GM10248 (cell line): ENCODE measurements around the gene ZNF697.

ENCODE experiments used
- CTCF ChIA-PET: fragments of 300-600 bp; sonication (Branson Sonifier 250); formaldehyde crosslinking; extraction: SDS; loops from one replicate; lab custom pipeline; 2021; ENCODE audit warnings: antibody characterized with exemption; lab: Yijun Ruan, JAX
- POLR2A ChIA-PET: fragments of 350-650 bp; sonication (Branson Sonifier 250); formaldehyde crosslinking; extraction: SDS; loops from one replicate; lab custom pipeline; 2020; ENCODE audit warnings: antibody characterized with exemption; lab: Yijun Ruan, JAX
- DNase-seq: peaks from one replicate; pipeline ENCODE4 v3.0.0; 2012; ENCODE audit errors: extremely low spot score
- CTCF ChIP-seq: IDR thresholded peaks from 2 replicates; pipeline ENCODE4 v1.5.1; 2012; ENCODE audit warnings: mild to moderate bottlenecking, low read depth; ENCODE audit errors: extremely low read depth, missing control alignments, control extremely low read depth

ZNF697 gene

GRCh38 chr1:119659628-119660027 lies 11.6 kb upstream of the ZNF697 start:
- TF ChIP-seq CTCF = no peak
- ChIA-PET POLR2A (interaction anchor here (0.8 to 0.9 kb wide), 2 partner anchors 11 to 20 kb away, joined by 3 to 4 read pairs; partner anchors contain the start of gene ZNF697), CTCF (interaction anchor here (3.6 to 34.6 kb wide), 5 partner anchors 8 to 39 kb away, joined by 18 to 1134 read pairs (median 58); partner anchors contain the start of gene ZNF697)
- no peak for DNase-seq

DNA sequence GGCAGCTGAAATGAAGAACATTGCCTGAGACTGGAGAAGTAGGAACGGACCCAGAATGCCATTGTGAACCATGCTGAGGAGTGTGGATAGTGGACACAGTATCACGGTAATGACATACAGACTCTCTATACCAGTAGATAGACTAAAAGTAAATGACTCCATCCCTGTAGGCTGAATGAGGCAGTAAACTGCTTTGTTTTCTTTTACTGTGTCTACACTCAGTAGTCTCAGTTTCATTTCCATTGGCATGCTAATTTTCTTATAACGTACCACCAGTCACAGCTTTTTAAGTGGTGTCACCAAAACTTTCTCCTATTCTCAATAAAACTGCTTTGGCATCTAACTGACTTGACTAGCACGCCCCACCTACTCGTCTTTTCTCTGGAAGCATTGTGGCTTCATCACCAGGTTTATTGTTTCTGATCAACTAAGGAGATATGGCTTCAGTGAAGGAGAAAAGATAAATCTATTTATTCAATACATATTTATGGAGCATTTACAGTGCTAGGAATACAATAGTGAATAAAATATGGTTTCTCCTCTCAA lies 8.4 kb upstream of the ZNF697 start:
- no peak for TF ChIP-seq CTCF
- POLR2A ChIA-PET = no interaction called here
- no peak for DNase-seq
- CTCF ChIA-PET = interaction anchor here (0.8 to 34.6 kb wide), 4 partner anchors 9 to 35 kb away, joined by 3 to 1134 read pairs (median 196); partner anchors contain the start of gene ZNF697

GRCh38 chr1:119655154-119655553 lies 7.1 kb upstream of the ZNF697 start:
- CTCF ChIA-PET = interaction anchor here (1.2 to 34.6 kb wide), 6 partner anchors 7 to 154 kb away, joined by 3 to 1134 read pairs (median 5); no protein-coding TSS in a partner anchor
- TF ChIP-seq CTCF = no peak

DNA sequence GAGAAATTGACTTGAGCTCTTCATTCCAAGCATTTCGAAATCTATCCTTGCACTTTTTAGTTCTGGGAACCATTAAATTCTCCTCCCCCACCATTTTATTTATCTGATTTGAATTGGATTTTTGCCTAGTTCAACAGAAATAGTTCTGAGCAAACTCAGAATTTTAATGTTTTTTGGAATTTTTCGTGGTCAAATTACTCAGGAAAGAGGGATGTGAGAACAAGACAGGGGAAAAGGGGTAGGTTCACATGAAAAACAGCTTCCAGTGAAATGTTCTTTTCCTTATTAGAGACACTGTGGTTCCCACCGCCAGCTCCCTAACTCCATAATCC lies 5.7 kb upstream of the ZNF697 start:
- POLR2A ChIA-PET = no interaction called here
- DNase-seq = no peak

More at GRCh38 chr1:119655154-119655553, 7.1 kb upstream of the ZNF697 start:
- DNase-seq = no peak
- POLR2A ChIA-PET = no interaction called here

DNA sequence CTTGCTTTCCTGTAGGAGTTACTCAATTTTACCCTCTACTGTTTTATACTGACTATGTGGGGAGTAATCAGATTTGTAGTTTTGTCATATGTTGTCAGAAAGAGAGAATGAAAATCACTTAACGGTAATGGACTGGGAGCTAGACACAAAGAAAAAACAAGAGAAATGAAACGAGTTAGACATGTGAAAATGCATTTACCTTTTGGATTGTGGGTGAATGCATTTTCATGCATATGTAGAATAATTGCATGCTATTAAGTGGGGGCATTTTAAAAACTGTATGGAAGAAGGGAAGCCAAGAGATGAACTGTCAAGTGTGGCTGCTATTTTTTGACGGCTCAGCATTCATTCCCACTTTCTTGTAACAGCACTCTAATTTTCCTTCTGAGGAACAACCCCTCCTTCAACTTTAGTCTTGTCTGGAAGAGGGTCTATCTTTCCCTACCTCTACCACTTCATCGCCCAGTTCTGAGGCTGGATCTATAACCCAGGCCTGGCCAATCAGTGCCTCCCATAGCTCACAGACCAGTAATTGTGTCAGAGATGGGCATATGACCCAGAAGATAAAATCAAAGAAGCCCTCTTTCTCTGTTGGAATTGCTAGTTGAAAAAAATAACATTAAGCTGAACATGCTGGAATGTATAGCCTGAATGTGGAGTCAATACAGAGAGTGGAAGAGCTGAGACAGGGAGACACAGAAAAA lies 5.2 kb upstream of the ZNF697 start:
- POLR2A ChIA-PET = no interaction called here
- no peak for DNase-seq
- no peak for TF ChIP-seq CTCF
- CTCF ChIA-PET = interaction anchor here (0.8 to 34.6 kb wide), 5 partner anchors 8 to 32 kb away, joined by 3 to 1134 read pairs (median 18); no protein-coding TSS in a partner anchor

More for the DNA sequence above, 5.7 kb upstream of the ZNF697 start:
- CTCF ChIA-PET = interaction anchor here (0.8 to 34.6 kb wide), 5 partner anchors 9 to 33 kb away, joined by 3 to 1134 read pairs (median 6); no protein-coding TSS in a partner anchor
- TF ChIP-seq CTCF = no peak

DNA sequence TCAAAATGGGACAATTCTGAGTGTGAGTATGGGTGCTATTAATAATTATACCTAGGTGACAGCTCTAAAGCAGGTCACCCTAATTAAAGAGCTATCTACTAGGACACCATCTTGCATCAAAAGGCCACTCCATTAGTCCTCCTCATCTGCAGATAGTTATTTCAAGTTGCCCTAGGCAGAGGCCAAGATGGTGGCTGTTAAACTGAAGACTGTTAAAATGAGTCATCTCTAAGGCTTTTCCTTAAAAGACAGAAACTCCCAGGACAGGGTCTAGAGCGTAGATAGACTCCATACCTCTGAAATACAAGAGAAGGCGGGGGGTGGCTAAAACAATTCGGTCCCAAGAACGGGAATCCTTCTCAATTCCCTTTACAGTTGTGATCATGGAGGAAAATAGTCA lies 4.5 kb upstream of the ZNF697 start:
- CTCF ChIA-PET = interaction anchor here (2.1 to 34.6 kb wide), 3 partner anchors 9 to 32 kb away, joined by 18 to 1134 read pairs (median 380); no protein-coding TSS in a partner anchor
- TF ChIP-seq CTCF = no peak
- no peak for DNase-seq
- POLR2A ChIA-PET = no interaction called here
